Measurements from ENCODE around the gene TAF11. TPM values are rescaled to one million over a fixed set of nuclear protein-coding genes. Genes with fewer than 3 reads are reported as not detected.

Gene TAF11
- total RNA-seq, 1 donor from 2014 or later = 11.3 TPM

DNA sequence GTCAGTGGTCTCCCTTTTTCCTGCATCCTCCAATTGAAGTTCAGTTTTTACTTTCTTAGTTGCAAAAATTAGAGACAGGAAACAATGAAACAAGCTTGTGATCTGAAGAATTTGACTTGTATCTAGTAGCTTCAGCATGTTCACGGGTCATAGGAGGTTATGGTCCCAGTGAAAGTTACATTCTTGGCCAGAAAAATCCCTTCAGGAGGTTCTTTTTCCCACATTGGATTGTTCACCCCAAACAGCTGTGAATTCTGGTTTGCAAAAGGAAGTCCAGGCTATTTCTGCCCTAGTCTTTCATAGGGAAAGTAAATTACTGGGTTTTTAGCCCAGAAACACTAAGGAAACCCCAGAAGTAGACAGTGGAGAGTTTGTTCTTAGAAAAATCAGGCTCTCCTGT, 9.3 kb upstream of the TAF11 start:
- intact Hi-C loops (cut with DNase I) = no loop called here
- no peak for TF ChIP-seq POLR2AphosphoS5 (IDR thresholded peaks at IDR 0.05; ENCODE audit: insufficient read depth in 1 of 2, low read depth in 1 of 2)
- no peak for TF ChIP-seq POLR2A (IDR thresholded peaks at IDR 0.05)
- TF ChIP-seq, protein P1, sequence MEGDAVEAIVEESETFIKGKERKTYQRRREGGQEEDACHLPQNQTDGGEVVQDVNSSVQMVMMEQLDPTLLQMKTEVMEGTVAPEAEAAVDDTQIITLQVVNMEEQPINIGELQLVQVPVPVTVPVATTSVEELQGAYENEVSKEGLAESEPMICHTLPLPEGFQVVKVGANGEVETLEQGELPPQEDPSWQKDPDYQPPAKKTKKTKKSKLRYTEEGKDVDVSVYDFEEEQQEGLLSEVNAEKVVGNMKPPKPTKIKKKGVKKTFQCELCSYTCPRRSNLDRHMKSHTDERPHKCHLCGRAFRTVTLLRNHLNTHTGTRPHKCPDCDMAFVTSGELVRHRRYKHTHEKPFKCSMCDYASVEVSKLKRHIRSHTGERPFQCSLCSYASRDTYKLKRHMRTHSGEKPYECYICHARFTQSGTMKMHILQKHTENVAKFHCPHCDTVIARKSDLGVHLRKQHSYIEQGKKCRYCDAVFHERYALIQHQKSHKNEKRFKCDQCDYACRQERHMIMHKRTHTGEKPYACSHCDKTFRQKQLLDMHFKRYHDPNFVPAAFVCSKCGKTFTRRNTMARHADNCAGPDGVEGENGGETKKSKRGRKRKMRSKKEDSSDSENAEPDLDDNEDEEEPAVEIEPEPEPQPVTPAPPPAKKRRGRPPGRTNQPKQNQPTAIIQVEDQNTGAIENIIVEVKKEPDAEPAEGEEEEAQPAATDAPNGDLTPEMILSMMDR (IDR thresholded peaks at IDR 0.05) = no peak
- H3K27ac ChIP-seq = no peak overlapping the region

GRCh38 chr6:34894693-34895092, 6.9 kb upstream of the TAF11 start:
- Histone ChIP-seq H3K4me1 (peaks cover 34% of the 10 kb centered on the region), H3K4me3 (no peak overlapping the region), H3K36me3 (no peaks in the 10 kb centered on the region), H3K27ac (no peak overlapping the region), H3K27me3 (no peaks in the 10 kb centered on the region), H3K9me3 (no peaks in the 10 kb centered on the region)
- no peak for DNase-seq (ENCODE audit: extremely low spot score in 2 of 2)
- TF ChIP-seq, protein P1 (IDR thresholded peaks at IDR 0.05) = no peak
- TF ChIP-seq POLR2AphosphoS5 (IDR thresholded peaks at IDR 0.05; ENCODE audit: insufficient read depth in 1 of 2, low read depth in 1 of 2) = no peak
- no peak for TF ChIP-seq POLR2A (IDR thresholded peaks at IDR 0.05)
- intact Hi-C loops (cut with DNase I) = no loop called here

More for the DNA sequence above, 9.3 kb upstream of the TAF11 start:
- no peak for DNase-seq (ENCODE audit: extremely low spot score in 2 of 2)
- H3K9me3 ChIP-seq = no peaks in the 10 kb centered on the region
- no peaks in the 10 kb centered on the region for H3K36me3 ChIP-seq
- peaks cover 10% of the 10 kb centered on the region for H3K4me1 ChIP-seq
- H3K27me3 ChIP-seq = no peaks in the 10 kb centered on the region
- no peak overlapping the region for H3K4me3 ChIP-seq

- DNase-seq (ENCODE audit: extremely low spot score in 2 of 2) = no peak
- no peaks in the 10 kb centered on the region for H3K27me3 ChIP-seq
- TF ChIP-seq, protein P1 (IDR thresholded peaks at IDR 0.05) = no peak
- no peak for TF ChIP-seq POLR2A (IDR thresholded peaks at IDR 0.05)
- no peak for TF ChIP-seq POLR2AphosphoS5 (IDR thresholded peaks at IDR 0.05; ENCODE audit: insufficient read depth in 1 of 2, low read depth in 1 of 2)
- H3K36me3 ChIP-seq = no peaks in the 10 kb centered on the region
- H3K27ac ChIP-seq = no peak overlapping the region
- no peaks in the 10 kb centered on the region for H3K9me3 ChIP-seq
- no peak overlapping the region for H3K4me3 ChIP-seq
- H3K4me1 ChIP-seq = peaks cover 47% of the 10 kb centered on the region
- intact Hi-C loops (cut with DNase I) = no loop called here
Measured at GRCh38 chr6:34891296-34891695, 3.5 kb upstream of the TAF11 start.

DNA sequence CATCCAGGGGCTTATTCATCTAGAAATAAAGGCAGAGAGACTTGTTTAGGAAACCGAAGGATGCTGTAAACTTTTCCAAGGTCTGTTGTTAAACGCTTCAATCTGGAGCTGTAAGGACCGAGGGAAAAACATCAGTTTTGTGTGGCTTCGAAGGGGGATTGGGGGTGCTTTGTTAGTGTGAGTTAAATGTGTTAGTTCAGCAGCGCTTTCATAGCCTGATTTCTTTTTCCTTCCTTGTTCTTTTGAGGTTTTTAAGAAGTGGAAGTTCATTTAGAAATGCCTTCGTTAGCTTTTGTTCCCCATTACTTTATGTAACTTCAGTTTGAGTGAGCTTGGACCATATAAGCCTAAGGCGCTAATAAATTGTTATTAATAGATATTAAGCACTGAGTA, 2.7 kb upstream of the TAF11 start:
- DNase-seq (ENCODE audit: extremely low spot score in 2 of 2) = no peak
- TF ChIP-seq POLR2AphosphoS5 (IDR thresholded peaks at IDR 0.05; ENCODE audit: insufficient read depth in 1 of 2, low read depth in 1 of 2) (no peak), POLR2A (IDR thresholded peaks at IDR 0.05) (no peak)
- TF ChIP-seq, protein P1 (IDR thresholded peaks at IDR 0.05) = no peak
- peaks cover 54% of the 10 kb centered on the region for H3K4me1 ChIP-seq
- no peaks in the 10 kb centered on the region for H3K9me3 ChIP-seq
- peak overlapping the region; percentile 71 to 87 for H3K4me3 ChIP-seq
- H3K27me3 ChIP-seq = no peaks in the 10 kb centered on the region
- intact Hi-C loops (cut with DNase I) = no loop called here
- no peaks in the 10 kb centered on the region for H3K36me3 ChIP-seq
- H3K27ac ChIP-seq = no peak overlapping the region

DNA sequence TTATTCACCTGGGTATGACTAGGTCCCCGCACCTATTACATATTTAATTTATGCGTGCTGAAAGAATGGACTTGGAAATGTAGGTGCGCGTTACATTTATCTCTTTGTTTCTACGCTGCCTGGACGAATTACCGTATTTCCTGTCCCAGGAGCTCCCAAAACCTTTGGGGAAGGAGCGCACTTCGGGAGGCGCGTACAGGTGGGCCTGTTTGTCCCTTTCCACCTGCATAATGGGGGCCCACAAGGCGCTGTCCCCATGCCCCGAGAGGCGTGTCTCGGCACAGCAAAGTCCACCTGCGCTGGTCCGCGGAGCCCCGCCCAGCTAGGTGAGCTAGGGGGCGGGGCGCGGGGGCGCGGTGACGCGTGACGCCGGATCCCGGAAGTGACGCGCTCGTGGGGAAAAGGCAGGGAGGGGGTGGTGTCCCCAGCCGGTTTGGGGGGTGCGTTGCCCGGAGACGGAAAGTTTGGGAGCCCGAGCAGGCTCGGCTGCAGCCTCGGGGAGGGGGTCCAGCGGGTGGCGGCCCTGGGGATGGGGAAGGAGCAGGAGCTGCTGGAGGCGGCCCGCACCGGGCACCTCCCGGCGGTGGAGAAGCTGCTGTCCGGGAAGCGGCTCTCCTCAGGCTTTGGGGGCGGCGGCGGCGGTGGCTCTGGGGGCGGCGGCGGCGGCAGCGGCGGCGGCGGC, 1.2 kb upstream of the TAF11 start, which contains the start of gene ANKS1A:
Gene ANKS1A (plus strand): TSS at position 382 of the 682 bp plus-strand sequence. CDS start 148 bp downstream, at position 530.
- H3K27me3 ChIP-seq = no peaks in the 10 kb centered on the region
- peak; percentile 91 to 97 for DNase-seq (ENCODE audit: extremely low spot score in 2 of 2)
- H3K27ac ChIP-seq = peak within 1 kb of the TSS; percentile 91
- H3K4me3 ChIP-seq = peak within 1 kb of the TSS; percentile 71 to 87
- TF ChIP-seq, protein P1 (IDR thresholded peaks at IDR 0.05) = no peak
- TF ChIP-seq POLR2A (IDR thresholded peaks at IDR 0.05) (peak in 1 of 2 donors; percentile 43), POLR2AphosphoS5 (IDR thresholded peaks at IDR 0.05; ENCODE audit: insufficient read depth in 1 of 2, low read depth in 1 of 2) (peak; percentile 66 to 87)
- no peaks in the 10 kb centered on the region for H3K36me3 ChIP-seq
- intact Hi-C loops (cut with DNase I) = no loop called here
- H3K9me3 ChIP-seq = no peaks in the 10 kb centered on the region
- H3K4me1 ChIP-seq = peaks cover 54% of the 10 kb centered on the region

Measured in vagina (tissue), 2 donors.